ENCODE data around the gene CHD5.
"Not testable (repeated sequence)": the region's sequence is repeated elsewhere in the genome, so short reads cannot be mapped to it uniquely, and the experiment has no call there.

The CHD5 gene

DNA sequence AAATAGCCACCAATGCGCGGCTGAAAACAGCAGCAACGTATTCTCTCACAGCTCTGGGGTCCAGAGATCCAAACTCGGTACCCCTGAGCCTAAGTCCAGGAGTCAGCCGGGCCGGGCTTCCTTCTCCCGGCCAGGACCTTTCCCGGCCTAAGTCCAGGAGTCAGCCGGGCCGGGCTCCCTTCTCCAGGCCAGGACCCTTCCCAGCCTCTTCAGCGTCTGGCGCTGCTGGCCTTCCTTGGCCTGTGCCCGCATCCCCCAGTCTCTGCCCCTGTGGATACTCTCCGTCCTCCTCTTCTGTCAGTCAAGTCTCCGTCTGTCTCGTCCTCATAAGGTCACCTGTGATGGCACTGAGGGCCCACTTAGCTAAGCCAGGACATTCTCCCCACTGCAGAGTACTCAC lies 102.2 kb downstream of the CHD5 start:
- H3K9ac ChIP-seq (ENCODE audit: insufficient read length): no peak overlapping the region
- no peak overlapping the region for H3K27ac ChIP-seq
- TF ChIP-seq EZH2 (IDR thresholded peaks at IDR 0.05) (no peak), POLR2AphosphoS5 (IDR thresholded peaks at IDR 0.05; ENCODE audit: borderline replicate concordance, low read depth, low read length) (no peak), FOXP2 (optimal IDR thresholded peaks at IDR 0.05; ENCODE audit: control extremely low read depth, extremely low read length, insufficient read depth) (no peak)
- no peak for DNase-seq (ENCODE audit: low read depth, low spot score)
- no peaks in the 10 kb centered on the region for H3K9me3 ChIP-seq (ENCODE audit: low read depth, low read length)
- H3K4me3 ChIP-seq: no peak overlapping the region
- H3K36me3 ChIP-seq (ENCODE audit: insufficient read depth, low read length): no peaks in the 10 kb centered on the region

- Histone ChIP-seq H3K9ac (ENCODE audit: insufficient read length) (no peak overlapping the region), H3K4me3 (no peak overlapping the region), H3K9me3 (ENCODE audit: low read depth, low read length) (no peaks in the 10 kb centered on the region), H3K27ac (no peak overlapping the region), H3K36me3 (ENCODE audit: insufficient read depth, low read length) (no peaks in the 10 kb centered on the region)
- TF ChIP-seq EZH2 (IDR thresholded peaks at IDR 0.05) (no peak), FOXP2 (optimal IDR thresholded peaks at IDR 0.05; ENCODE audit: control extremely low read depth, extremely low read length, insufficient read depth) (no peak), POLR2AphosphoS5 (IDR thresholded peaks at IDR 0.05; ENCODE audit: borderline replicate concordance, low read depth, low read length) (no peak)
- no peak for DNase-seq (ENCODE audit: low read depth, low spot score)
Observed at GRCh38 chr1:6077506-6077905, 102.6 kb downstream of the CHD5 start.

DNA sequence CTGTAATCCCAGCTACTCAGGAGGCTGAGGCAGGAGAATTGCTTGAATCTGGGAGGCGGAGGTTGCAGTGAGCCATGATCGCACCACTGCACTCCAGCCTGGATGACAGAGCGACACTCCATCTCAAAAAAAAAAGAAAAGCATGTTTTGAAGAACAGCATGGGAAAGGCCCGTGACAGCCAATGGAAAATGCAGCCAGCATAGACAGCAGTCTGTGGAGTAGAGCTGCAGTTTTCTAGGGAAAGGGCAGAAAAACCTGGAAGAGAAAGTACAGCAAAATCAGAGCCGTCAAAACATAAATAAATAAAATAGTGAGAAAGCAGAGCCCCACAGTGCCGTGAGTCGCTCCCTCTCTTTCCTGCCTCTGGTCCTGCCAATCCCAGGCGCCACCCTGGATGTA lies 103.1 kb downstream of the CHD5 start:
- not testable (repeated sequence) for H3K9ac ChIP-seq (ENCODE audit: insufficient read length); H3K27ac ChIP-seq; DNase-seq (ENCODE audit: low read depth, low spot score); H3K9me3 ChIP-seq (ENCODE audit: low read depth, low read length); H3K36me3 ChIP-seq (ENCODE audit: insufficient read depth, low read length); H3K4me3 ChIP-seq

DNA sequence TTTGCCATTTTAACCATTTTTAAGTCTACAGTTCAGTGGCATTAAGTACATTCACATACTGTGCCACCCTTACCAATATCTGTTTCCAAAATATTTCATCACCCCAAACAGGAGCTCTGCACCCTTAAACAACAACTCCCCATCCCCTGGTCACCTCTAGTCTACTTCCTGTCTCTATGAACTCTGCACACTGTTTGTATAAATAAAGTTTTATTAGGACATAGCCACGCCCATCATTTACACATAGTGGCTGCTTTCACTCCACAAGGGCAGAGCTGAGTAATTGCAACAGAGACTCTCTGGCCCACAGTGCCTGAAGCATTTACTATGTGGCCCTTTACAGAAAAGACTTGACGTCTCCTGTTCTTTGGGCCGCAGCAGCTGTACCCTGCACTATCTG lies 104.4 kb downstream of the CHD5 start:
- Histone ChIP-seq H3K4me3 (no peak overlapping the region), H3K9ac (ENCODE audit: insufficient read length) (no peak overlapping the region), H3K36me3 (ENCODE audit: insufficient read depth, low read length) (no peaks in the 10 kb centered on the region), H3K9me3 (ENCODE audit: low read depth, low read length) (no peaks in the 10 kb centered on the region), H3K27ac (no peak overlapping the region)
- no peak for TF ChIP-seq EZH2 (IDR thresholded peaks at IDR 0.05)
- no peak for TF ChIP-seq FOXP2 (optimal IDR thresholded peaks at IDR 0.05; ENCODE audit: control extremely low read depth, extremely low read length, insufficient read depth)
- TF ChIP-seq POLR2AphosphoS5 (IDR thresholded peaks at IDR 0.05; ENCODE audit: borderline replicate concordance, low read depth, low read length): no peak
- DNase-seq (ENCODE audit: low read depth, low spot score): no peak

DNA sequence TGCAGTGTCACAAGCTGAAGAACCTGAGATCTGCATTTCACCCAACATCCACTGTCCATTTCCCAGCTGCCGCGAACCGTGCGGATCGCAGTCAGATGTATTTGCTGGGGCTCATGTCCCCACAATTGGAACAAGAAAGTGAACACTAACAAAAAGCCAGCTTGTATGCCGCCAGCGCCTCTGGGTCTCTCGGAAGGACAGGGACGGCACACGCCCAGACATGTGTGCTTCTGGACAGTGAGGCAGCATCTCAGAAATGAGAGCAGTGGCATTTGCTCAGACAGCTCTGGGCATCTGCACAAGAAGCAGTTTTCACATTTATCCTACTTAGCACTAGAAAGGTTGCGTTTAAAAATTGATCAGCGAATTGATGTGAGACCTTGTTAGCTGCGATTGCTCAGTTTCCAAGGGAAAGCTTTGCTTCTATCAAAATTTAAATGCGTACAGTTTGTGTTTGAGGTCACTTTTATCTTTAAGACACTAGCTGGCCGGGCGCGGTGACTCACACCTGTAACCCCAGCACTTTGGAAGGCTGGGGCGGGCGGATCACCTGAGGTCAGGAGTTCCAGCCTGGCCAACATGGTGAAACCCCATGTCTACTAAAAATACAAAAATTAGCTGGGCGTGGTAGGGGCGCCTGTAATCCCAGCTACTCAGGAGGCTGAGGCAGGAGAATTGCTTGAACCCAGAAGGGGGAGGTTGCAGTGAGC lies 105.8 kb downstream of the CHD5 start:
- H3K9me3 ChIP-seq (ENCODE audit: low read depth, low read length): no peaks in the 10 kb centered on the region
- TF ChIP-seq FOXP2 (optimal IDR thresholded peaks at IDR 0.05; ENCODE audit: control extremely low read depth, extremely low read length, insufficient read depth) (no peak), POLR2AphosphoS5 (IDR thresholded peaks at IDR 0.05; ENCODE audit: borderline replicate concordance, low read depth, low read length) (no peak), EZH2 (IDR thresholded peaks at IDR 0.05) (no peak)
- no peak overlapping the region for H3K4me3 ChIP-seq
- no peaks in the 10 kb centered on the region for H3K36me3 ChIP-seq (ENCODE audit: insufficient read depth, low read length)
- H3K27ac ChIP-seq: no peak overlapping the region
- DNase-seq (ENCODE audit: low read depth, low spot score): no peak
- no peak overlapping the region for H3K9ac ChIP-seq (ENCODE audit: insufficient read length)

DNA sequence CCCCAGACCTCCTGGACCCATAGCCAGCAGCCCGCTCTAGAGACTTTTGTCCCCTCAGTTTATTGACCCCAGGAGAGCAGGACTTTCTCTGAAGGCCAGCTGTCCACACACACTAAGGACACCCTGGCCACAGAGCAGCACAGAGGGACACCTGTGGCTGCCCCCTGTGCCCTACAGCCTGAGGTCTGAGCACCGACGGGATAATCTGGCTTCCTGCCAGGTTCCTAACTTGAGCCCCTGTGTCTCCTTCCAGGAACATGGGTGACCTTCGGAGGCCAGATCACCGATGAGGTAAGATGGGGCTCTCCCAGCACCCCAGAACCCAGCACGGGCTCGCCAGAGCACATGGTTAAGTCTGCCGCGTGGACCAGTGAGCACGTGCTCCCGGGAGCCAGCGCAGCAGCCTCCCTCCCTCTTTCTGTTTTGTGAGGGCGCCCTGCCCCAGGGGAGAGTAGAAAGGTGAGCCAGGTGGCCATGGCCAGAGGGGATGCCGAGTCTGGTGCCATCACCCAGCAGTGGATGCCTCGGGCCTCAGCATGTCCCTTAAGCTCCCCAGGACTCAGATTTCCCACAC lies 106.6 kb downstream of the CHD5 start:
- DNase-seq (ENCODE audit: low read depth, low spot score): no peak
- Histone ChIP-seq H3K27ac (no peak overlapping the region), H3K9me3 (ENCODE audit: low read depth, low read length) (no peaks in the 10 kb centered on the region), H3K36me3 (ENCODE audit: insufficient read depth, low read length) (no peaks in the 10 kb centered on the region), H3K9ac (ENCODE audit: insufficient read length) (no peak overlapping the region), H3K4me3 (no peak overlapping the region)
- no peak for TF ChIP-seq EZH2 (IDR thresholded peaks at IDR 0.05)
- TF ChIP-seq POLR2AphosphoS5 (IDR thresholded peaks at IDR 0.05; ENCODE audit: borderline replicate concordance, low read depth, low read length): no peak
- TF ChIP-seq FOXP2 (optimal IDR thresholded peaks at IDR 0.05; ENCODE audit: control extremely low read depth, extremely low read length, insufficient read depth): no peak

DNA sequence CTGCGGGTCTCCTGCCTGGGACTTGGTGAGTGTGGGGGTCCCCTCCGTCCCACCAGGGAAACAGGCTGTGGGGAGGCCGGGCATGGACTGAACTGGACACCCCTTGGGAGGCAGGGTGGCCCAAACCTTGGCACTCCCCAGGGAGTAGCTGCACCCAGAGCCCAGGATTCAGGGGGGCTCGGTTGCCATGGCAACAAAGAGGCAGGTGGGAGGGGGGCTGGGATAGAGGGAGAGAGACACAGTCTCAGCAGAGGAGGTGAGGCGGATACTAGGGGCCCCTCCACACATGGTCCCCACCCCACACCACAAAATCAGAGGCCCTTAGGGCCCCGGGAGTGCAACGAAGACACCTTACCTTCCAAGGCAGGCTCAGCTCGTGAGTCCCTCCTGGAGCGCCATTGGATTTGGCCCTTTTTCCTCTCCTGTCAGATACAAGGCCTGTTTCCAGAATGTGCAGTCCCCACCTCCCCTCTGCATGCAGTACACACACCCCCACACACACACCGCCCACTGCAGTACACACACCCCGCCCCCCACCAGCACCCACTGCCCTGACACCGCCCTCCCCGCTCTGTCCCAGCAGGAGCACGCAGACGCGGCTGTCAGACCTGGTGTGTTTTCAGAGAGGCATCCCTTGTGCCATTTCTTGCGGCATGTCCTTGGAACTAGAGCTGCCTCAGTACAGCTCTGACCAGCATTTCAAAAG lies 107.2 kb downstream of the CHD5 start:
- no peak for TF ChIP-seq FOXP2 (optimal IDR thresholded peaks at IDR 0.05; ENCODE audit: control extremely low read depth, extremely low read length, insufficient read depth)
- no peak for TF ChIP-seq EZH2 (IDR thresholded peaks at IDR 0.05)
- H3K9me3 ChIP-seq (ENCODE audit: low read depth, low read length): no peaks in the 10 kb centered on the region
- H3K9ac ChIP-seq (ENCODE audit: insufficient read length): no peak overlapping the region
- no peaks in the 10 kb centered on the region for H3K36me3 ChIP-seq (ENCODE audit: insufficient read depth, low read length)
- DNase-seq (ENCODE audit: low read depth, low spot score): no peak
- H3K27ac ChIP-seq: no peak overlapping the region
- no peak overlapping the region for H3K4me3 ChIP-seq

DNA sequence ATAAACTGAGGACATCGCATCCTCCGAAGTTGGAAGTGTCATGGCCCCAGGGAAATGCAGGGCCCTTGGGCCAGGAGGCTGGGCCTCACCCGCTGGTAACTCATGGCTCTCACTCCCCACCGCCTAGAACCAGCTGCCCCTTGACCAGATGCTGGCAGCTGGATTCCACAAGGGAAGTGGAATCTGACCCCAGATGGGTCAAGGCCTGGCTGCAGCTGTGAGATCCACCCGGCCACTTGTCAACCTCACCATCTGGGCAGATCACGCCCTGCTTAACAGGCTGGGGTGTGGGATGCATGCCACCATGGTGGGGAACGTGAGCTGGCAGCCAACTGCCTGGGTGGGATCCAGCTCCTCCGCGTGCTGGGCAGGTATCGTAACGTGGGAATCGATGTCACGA lies 108.9 kb downstream of the CHD5 start:
- no peak for TF ChIP-seq POLR2AphosphoS5 (IDR thresholded peaks at IDR 0.05; ENCODE audit: borderline replicate concordance, low read depth, low read length)
- TF ChIP-seq FOXP2 (optimal IDR thresholded peaks at IDR 0.05; ENCODE audit: control extremely low read depth, extremely low read length, insufficient read depth): no peak
- no peak for TF ChIP-seq EZH2 (IDR thresholded peaks at IDR 0.05)
- no peak for DNase-seq (ENCODE audit: low read depth, low spot score)

More for the DNA sequence above, 108.9 kb downstream of the CHD5 start:
- Histone ChIP-seq H3K9me3 (ENCODE audit: low read depth, low read length) (no peaks in the 10 kb centered on the region), H3K27ac (no peak overlapping the region), H3K36me3 (ENCODE audit: insufficient read depth, low read length) (no peaks in the 10 kb centered on the region), H3K9ac (ENCODE audit: insufficient read length) (no peak overlapping the region), H3K4me3 (no peak overlapping the region)
